Suprapubic skin (tissue), 3 donors: ENCODE measurements around the gene GFPT2.

Experiments used
- CTCF ChIP-seq, 2 donors: fragments of 200-600 bp in 1 of 2; fragments of 450-650 bp in 1 of 2; sonication (generic) in 1 of 2; IDR thresholded peaks; one replicate each; pipeline ENCODE4 v1.5.1; 2016 to 2019; ENCODE audit warnings: antibody characterized with exemption in 2 of 2, mild to moderate bottlenecking in 1 of 2, moderate library complexity in 1 of 2
- POLR2AphosphoS5 ChIP-seq, 3 donors: sonication (generic); formaldehyde crosslinking; IDR thresholded peaks; one replicate each; pipeline ENCODE4 v1.6.1; 2017; ENCODE audit warnings: antibody characterized with exemption in 3 of 3

- TF ChIP-seq POLR2AphosphoS5 (IDR thresholded peaks at IDR 0.05) (no peak), CTCF (IDR thresholded peaks at IDR 0.05) (no peak)
These were observed 39.2 kb downstream of the GFPT2 start for GRCh38 chr5:180313677-180314505.
